WTC11 (cell line): ENCODE measurements around the gene NUDT14. TPM values are rescaled to one million over a fixed set of nuclear protein-coding genes. Genes with fewer than 3 reads are reported as not detected.

Source experiments
- ATAC-seq: fragments of 200-7000 bp; cut with Tn5 transposase; 2 replicates; pipeline ENCODE4 v1.10.0; 2021; ENCODE audit warnings: mild to moderate bottlenecking, moderate library complexity
- CTCF ChIA-PET: fragments of 300-600 bp; sonication (Branson Sonifier 250); formaldehyde crosslinking; loops from one replicate; lab custom pipeline; 2021; ENCODE audit warnings: antibody characterized with exemption; lab: Charles Lee
- POLR2A ChIA-PET: fragments of 350-600 bp; sonication (Branson Sonifier 250); formaldehyde crosslinking; loops from one replicate; lab custom pipeline; 2021; ENCODE audit warnings: antibody characterized with exemption; lab: Charles Lee
- DNase-seq: peaks from one replicate; pipeline ENCODE4 v3.0.0; 2021; ENCODE audit warnings: low spot score
- H3K27ac Mint-ChIP-seq: 2 replicates; pipeline ENCODE4 v1.8.0; 2021; ENCODE audit warnings: mixed read lengths
- H3K27me3 Mint-ChIP-seq: 2 replicates; pipeline ENCODE4 v1.8.0; 2021; ENCODE audit warnings: low read depth, mild to moderate bottlenecking, moderate library complexity, mixed read lengths
- H3K36me3 Mint-ChIP-seq: 2 replicates; pipeline ENCODE4 v1.8.0; 2021; ENCODE audit warnings: mixed read lengths
- H3K4me1 Mint-ChIP-seq: 2 replicates; pipeline ENCODE4 v1.8.0; 2022; ENCODE audit warnings: mixed read lengths
- H3K4me3 Mint-ChIP-seq: 2 replicates; pipeline ENCODE4 v1.8.0; 2021; ENCODE audit warnings: mild to moderate bottlenecking, moderate library complexity, mixed read lengths
- H3K9me3 Mint-ChIP-seq: 2 replicates; pipeline ENCODE4 v1.8.0; 2021; ENCODE audit warnings: mixed read lengths
- ATF2 ChIP-seq: sonication (generic); formaldehyde crosslinking; IDR thresholded peaks from 2 replicates; pipeline ENCODE4 v1.8.1; 2022; ENCODE audit warnings: low read depth, missing genetic modification reagents, borderline replicate concordance
- ATF6 ChIP-seq: sonication (generic); formaldehyde crosslinking; IDR thresholded peaks from 2 replicates; pipeline ENCODE4 v1.8.1; 2023; ENCODE audit warnings: mild to moderate bottlenecking, missing genetic modification reagents
- CREM ChIP-seq: sonication (generic); formaldehyde crosslinking; IDR thresholded peaks from 2 replicates; pipeline ENCODE4 v1.8.1; 2022; ENCODE audit warnings: mild to moderate bottlenecking, missing genetic modification reagents, moderate library complexity
- FOXK1 ChIP-seq: sonication (generic); formaldehyde crosslinking; IDR thresholded peaks from 2 replicates; pipeline ENCODE4 v1.8.0; 2022; ENCODE audit warnings: mild to moderate bottlenecking, moderate library complexity, missing genetic modification reagents
- KAT7 ChIP-seq: sonication (generic); formaldehyde crosslinking; IDR thresholded peaks from 2 replicates; pipeline ENCODE4 v1.8.1; 2023; ENCODE audit warnings: missing genetic modification reagents, mild to moderate bottlenecking, borderline replicate concordance
- SMAD4 ChIP-seq: sonication (generic); formaldehyde crosslinking; IDR thresholded peaks from 2 replicates; pipeline ENCODE4 v1.8.0; 2022; ENCODE audit warnings: mild to moderate bottlenecking, missing genetic modification reagents
- ZBTB43 ChIP-seq: sonication (generic); formaldehyde crosslinking; IDR thresholded peaks from 2 replicates; pipeline ENCODE4 v1.8.1; 2023; ENCODE audit warnings: mild to moderate bottlenecking, missing genetic modification reagents
- ZNF232 ChIP-seq: sonication (generic); formaldehyde crosslinking; IDR thresholded peaks from 2 replicates; pipeline ENCODE4 v1.8.0; 2022; ENCODE audit warnings: mild to moderate bottlenecking, missing genetic modification reagents
- ZNF317 ChIP-seq: sonication (generic); formaldehyde crosslinking; IDR thresholded peaks from 2 replicates; pipeline ENCODE4 v1.8.1; 2023; ENCODE audit warnings: low read depth, mild to moderate bottlenecking, moderate library complexity, missing genetic modification reagents, borderline replicate concordance
- ZNF423 ChIP-seq: fragments of 250-450 bp; sonication (Bioruptor Pico); IDR thresholded peaks from 2 replicates; pipeline ENCODE4 v2.1.2; 2022; ENCODE audit warnings: mild to moderate bottlenecking, moderate library complexity
- ZNF532 ChIP-seq: fragments of 250-450 bp; sonication (Bioruptor Pico); IDR thresholded peaks from 2 replicates; pipeline ENCODE4 v1.9.0; 2021; ENCODE audit warnings: mild to moderate bottlenecking, borderline replicate concordance
- total RNA-seq: library from RNA; stranded (reverse); gene quantifications from 3 replicates; pipeline ENCODE4 v1.2.3, GENCODE V29; 2021
- TF ChIP-seq, protein P1 (sequence below): sonication (generic); formaldehyde crosslinking; conservative IDR thresholded peaks from 2 replicates; pipeline ENCODE4 v1.8.1; 2023; ENCODE audit warnings: mild to moderate bottlenecking, low read depth, missing genetic modification reagents, moderate library complexity
- TF ChIP-seq, protein P2 (sequence below): sonication (generic); formaldehyde crosslinking; IDR thresholded peaks from 2 replicates; pipeline ENCODE4 v1.8.1; 2022; ENCODE audit warnings: low read depth, mild to moderate bottlenecking, moderate library complexity, missing genetic modification reagents, borderline replicate concordance

NUDT14 gene
- total RNA-seq, 1 experiment from 2014 or later: 35.4 TPM

- Mint-ChIP-seq H3K4me1 (no peaks in the 10 kb centered on the region), H3K27ac (no peak overlapping the region), H3K27me3 (no peaks in the 10 kb centered on the region), H3K9me3 (no peaks in the 10 kb centered on the region), H3K4me3 (no peak overlapping the region), H3K36me3 (peaks cover 17% of the 10 kb centered on the region)
- ATAC-seq (no peak), DNase-seq (no peak)
- POLR2A ChIA-PET: no interaction called here
- CTCF ChIA-PET: interaction anchor here (1.0 to 1.2 kb wide), 2 partner anchors 18 to 127 kb away, joined by 3 read pairs; no protein-coding TSS in a partner anchor
- no peak for TF ChIP-seq KAT7 (CRISPR knock-in tag)
- TF ChIP-seq FOXK1 (CRISPR knock-in tag): no peak
- TF ChIP-seq ZNF317 (CRISPR knock-in tag): no peak
- TF ChIP-seq ZBTB43 (CRISPR knock-in tag): no peak
- TF ChIP-seq ZNF232 (CRISPR knock-in tag): no peak
- TF ChIP-seq ZNF423: no peak
- no peak for TF ChIP-seq ATF6
- TF ChIP-seq, protein P1, sequence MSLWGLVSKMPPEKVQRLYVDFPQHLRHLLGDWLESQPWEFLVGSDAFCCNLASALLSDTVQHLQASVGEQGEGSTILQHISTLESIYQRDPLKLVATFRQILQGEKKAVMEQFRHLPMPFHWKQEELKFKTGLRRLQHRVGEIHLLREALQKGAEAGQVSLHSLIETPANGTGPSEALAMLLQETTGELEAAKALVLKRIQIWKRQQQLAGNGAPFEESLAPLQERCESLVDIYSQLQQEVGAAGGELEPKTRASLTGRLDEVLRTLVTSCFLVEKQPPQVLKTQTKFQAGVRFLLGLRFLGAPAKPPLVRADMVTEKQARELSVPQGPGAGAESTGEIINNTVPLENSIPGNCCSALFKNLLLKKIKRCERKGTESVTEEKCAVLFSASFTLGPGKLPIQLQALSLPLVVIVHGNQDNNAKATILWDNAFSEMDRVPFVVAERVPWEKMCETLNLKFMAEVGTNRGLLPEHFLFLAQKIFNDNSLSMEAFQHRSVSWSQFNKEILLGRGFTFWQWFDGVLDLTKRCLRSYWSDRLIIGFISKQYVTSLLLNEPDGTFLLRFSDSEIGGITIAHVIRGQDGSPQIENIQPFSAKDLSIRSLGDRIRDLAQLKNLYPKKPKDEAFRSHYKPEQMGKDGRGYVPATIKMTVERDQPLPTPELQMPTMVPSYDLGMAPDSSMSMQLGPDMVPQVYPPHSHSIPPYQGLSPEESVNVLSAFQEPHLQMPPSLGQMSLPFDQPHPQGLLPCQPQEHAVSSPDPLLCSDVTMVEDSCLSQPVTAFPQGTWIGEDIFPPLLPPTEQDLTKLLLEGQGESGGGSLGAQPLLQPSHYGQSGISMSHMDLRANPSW: no peak
- TF ChIP-seq SMAD4 (CRISPR knock-in tag): no peak
- no peak for TF ChIP-seq ZNF532 (CRISPR knock-in tag)
- TF ChIP-seq, protein P2, sequence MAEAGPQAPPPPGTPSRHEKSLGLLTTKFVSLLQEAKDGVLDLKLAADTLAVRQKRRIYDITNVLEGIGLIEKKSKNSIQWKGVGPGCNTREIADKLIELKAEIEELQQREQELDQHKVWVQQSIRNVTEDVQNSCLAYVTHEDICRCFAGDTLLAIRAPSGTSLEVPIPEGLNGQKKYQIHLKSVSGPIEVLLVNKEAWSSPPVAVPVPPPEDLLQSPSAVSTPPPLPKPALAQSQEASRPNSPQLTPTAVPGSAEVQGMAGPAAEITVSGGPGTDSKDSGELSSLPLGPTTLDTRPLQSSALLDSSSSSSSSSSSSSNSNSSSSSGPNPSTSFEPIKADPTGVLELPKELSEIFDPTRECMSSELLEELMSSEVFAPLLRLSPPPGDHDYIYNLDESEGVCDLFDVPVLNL (CRISPR knock-in tag): no peak
- TF ChIP-seq CREM (CRISPR knock-in tag): no peak
- TF ChIP-seq ATF2 (CRISPR knock-in tag): no peak
These were observed 43.9 kb upstream of the NUDT14 start for GRCh38 chr14:105224845-105225570.
